ENCODE data around the gene RPS15.
"Not testable (repeated sequence)": the region's sequence is repeated elsewhere in the genome, so short reads cannot be mapped to it uniquely, and the experiment has no call there.

The RPS15 gene

GRCh38 chr19:1435378-1435989 lies 2.7 kb upstream of the RPS15 start:
- DNase-seq (ENCODE audit: low spot score): no peak

- DNase-seq (ENCODE audit: low spot score): no peak
Measured at GRCh38 chr19:1437609-1438008, 587 bp upstream of the RPS15 start.

- no peak for DNase-seq (ENCODE audit: low spot score)
Measured at GRCh38 chr19:1438933-1439354, 748 bp downstream of the RPS15 start.

GRCh38 chr19:1439525-1440417 lies 1.6 kb downstream of the RPS15 start:
- not testable (repeated sequence) for DNase-seq (ENCODE audit: low spot score)

DNA sequence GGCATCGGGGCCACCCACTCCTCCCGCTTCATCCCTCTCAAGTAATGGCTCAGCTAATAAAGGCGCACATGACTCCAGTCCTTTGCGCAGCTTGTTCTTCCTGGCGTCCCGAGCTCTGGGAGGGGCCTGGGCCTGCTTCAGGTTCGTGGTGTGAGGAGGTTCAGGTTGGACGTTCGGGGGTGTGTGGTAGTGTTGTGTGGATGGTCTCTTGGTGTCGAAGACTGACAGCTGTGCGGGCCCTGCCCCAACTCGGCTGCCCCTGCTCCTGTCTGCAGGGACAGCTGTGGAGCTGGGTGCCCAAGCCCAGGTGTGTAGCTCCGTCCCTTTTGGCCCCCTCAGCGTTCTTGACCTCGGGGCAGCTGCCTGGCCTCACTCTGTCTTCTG lies 2.2 kb downstream of the RPS15 start:
- no peak for DNase-seq (ENCODE audit: low spot score)

GRCh38 chr19:1441022-1441426 lies 2.8 kb downstream of the RPS15 start:
- no peak for DNase-seq (ENCODE audit: low spot score)

DNA sequence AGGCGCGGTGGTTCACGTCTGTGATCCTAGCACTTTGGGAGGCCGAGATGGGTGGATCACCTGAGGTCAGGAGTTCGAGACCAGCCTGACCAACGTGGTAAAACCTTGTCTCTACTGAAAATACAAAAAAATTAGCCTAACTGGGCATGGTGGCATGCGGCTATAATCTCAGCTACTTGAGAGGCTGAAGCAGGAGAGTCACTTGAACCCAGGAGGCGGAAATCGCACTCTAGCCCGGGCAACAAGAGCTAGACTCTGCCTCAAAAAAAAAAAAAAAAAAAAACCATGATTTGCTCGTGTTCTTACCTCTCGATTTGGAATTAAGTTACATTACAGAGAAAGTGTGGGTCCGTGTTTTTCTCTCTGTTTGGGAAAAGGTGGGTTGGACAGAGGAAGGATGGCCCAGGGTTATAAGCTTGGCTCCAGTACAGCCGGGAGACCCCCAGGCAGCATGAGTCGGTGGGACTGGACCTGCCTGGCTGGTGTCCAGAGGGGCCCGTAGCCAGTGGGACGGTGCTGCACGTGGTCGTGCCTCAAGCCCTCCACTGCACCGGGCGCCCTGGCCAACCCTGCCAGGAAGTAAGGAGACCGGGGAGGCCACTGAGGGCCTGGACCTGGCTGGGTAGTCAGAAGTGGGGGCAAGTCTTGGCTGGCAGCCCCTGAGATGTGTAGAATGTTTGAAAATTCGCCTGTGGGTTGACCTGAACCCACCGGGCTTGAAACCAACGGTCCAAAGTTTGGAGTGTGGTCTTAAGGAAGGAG lies 3.7 kb downstream of the RPS15 start:
- DNase-seq (ENCODE audit: low spot score): no peak

DNA sequence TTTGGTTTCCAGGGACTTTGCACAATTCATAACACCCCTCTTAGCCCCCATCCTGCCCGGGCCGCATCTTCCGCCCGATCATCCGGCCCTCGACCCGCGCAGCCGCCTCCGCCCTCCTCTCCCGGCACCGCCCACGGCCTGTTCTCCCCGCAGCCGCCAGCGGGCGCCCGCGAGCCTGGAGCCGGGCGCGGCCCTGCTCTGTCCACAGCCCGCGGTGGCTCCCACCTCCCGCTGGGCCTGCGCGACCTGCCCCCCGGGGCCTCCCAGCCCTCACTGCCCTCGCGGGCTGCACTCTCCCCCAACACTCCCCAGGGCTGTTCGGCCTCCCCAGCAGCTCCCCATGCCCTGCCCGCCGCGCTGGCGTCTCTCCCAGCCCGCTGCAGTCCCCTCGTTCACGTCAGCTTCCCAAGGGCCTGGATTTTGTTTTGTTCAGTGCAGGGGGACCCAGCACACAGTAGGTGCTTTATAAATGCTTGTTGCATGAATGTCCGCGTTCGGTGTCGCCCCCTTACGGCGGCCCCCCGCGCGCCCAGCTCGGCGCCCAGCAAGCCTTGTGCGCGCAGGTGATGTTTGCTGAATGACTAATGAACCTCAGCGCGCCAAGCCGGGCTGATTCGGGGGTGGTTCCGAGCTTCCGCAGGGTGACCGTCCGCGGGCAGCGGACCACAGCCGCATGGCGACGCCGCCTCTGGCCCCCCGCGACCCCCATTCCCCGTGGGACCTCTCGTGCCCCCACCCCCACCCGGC lies 7.2 kb downstream of the RPS15 start:
- peak; percentile 99 for DNase-seq (ENCODE audit: low spot score)

- DNase-seq (ENCODE audit: low spot score): peak; percentile 97
Measured at GRCh38 chr19:1445932-1446712, 7.9 kb downstream of the RPS15 start.

DNA sequence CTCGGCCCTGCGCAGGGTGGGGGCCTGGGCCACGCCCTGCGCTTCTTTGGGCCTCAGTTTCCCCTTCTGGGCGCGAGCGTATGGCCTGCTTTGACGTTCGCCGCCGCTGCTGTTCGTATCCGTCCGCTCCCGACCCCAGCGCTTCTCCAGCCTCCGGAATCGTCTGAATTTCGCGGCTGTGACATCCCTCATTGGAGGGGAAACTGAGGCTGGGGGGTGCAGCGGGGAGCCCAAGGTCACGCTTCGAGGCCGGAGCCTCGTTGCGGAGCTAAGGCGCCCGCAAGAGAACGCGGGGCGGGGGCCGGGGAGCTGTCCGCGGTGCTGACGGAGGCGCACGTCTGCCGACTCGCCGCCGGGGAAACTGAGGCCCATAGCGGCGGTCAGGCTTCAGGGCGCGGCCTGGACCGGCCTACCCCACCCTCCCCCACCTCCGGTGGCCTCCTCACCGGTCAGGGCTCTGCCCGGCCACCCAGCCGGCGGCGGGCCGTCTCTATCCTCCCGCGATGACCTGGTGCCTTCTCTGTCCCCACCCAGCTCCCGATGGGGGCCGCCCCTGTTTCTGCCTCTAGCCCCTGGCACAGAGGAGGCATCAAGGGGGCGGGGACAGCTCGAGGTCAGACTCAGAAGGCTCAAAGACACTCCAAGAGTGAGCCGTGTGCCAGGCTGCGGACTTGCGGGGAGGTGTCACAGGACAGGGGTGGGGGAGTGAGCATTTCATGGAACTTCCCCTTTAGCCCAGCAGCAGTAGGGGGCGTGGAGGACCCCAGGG lies 8.7 kb downstream of the RPS15 start:
- DNase-seq (ENCODE audit: low spot score): no peak

GRCh38 chr19:1447504-1447903 lies 9.3 kb downstream of the RPS15 start:
- no peak for DNase-seq (ENCODE audit: low spot score)

DNA sequence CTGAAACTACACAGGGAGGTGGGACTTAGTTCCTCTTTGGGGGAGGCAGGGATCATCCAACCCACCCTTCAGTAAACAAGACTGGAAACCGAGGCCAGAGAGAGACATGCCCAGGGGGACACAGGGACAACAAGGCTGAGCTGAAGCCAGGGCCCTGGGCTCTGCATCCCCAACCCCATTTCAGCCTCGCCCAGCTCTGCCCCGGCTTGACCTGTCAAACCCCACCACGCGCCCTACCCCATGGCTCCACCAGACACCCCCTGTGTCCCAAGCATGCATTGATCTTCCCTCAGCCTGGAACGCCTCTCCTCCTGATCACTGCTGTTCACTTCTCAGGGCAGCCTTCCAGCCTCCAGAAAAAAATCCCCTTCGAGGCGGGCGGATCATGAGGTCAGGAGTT lies 9.7 kb downstream of the RPS15 start:
- no peak for DNase-seq (ENCODE audit: low spot score)

GRCh38 chr19:1449467-1450442 lies 11.6 kb downstream of the RPS15 start, which contains the start of gene APC2:
Gene APC2, plus strand, starts transcription at chr19:1450121. Its CDS starts 2,881 bp downstream, at chr19:1453002.
- no peak for DNase-seq (ENCODE audit: low spot score)

DNA sequence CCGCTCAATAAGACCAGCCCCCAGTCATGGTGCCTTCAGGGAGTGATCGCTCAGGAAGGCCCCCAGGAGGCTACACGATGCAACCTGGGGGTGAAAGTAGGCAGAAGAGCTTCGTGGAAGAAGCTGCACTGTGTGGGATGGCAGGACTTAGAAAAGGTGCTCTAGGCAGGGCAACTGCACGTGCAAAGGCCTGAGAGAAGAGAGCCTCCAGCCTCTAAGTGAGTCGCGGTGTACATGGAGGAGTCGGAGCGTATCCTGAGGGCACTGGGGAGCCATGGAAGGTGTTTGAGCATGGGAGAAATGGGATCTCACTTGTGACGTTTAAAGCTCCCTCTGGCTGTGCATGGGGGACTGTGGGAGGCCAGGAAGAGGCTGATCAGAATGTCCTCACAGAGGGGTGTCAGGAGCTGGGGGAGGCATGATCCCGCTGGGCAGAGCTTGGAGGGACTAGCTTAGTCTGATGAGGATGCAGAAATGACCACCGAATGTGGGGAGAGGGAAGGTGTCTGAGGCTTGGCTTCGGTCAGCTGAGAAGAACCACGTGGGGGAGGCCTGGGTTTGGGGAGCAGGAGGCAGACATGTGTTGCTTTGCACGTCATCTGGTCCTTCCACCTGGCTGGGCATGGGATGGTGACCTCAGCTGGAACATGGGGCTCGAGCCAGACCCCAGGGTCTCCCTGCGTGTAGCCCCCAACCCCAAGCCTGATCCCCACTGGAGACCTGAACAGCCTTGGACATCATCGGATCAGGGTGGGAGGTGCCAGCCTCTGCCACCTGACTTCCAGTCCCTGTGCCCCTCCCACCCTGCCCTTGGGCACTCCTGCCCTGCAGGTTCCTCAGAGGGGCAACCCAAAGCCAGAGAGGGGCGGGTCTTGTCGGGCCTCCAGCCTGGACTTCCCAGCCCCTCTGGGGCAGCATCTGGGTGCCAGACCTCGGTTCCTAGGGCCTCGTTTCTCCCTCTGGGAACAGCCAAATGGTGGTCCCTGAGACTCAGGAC lies 12.8 kb downstream of the RPS15 start:
- DNase-seq (ENCODE audit: low spot score): no peak

GRCh38 chr19:1451916-1452801 lies 14.0 kb downstream of the RPS15 start:
- no peak for DNase-seq (ENCODE audit: low spot score)

DNA sequence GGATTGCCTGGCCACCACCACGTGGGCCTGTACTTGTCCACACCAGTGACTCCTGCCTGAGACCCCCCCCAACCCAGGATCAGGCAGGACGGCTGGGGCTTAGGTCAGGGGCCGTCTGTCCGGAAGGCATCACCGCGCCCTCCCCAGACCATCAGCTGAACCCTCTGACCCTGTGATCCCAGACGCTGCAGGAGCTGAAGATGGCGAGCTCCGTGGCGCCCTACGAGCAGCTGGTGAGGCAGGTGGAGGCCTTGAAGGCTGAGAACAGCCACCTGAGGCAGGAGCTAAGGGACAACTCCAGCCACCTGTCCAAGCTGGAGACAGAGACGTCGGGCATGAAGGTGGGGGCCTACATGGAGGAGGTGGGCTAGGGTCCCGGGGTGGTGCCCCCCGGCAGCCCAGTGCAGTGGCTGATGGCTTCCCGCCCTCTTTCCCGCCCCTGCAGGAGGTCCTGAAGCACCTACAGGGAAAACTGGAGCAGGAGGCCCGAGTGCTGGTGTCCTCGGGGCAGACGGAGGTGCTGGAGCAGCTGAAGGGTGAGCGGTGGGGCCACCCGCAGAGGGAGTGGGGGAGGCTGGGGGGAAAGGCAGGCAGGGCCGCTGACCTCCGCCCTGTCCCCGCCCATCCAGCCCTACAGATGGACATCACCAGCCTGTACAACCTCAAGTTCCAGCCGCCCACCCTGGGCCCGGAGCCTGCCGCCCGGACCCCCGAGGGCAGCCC lies 14.8 kb downstream of the RPS15 start:
- DNase-seq (ENCODE audit: low spot score): no peak

Measured in HuH-7.5 (cell line).